GM11168 (cell line): ENCODE measurements around the gene MRPL45.

Experiments used
- in situ Hi-C: fragments of 300-500 bp; cut with MboI; formaldehyde crosslinking; loops from one replicate; pipeline ENCODE4 v1.12.0; 2022; ENCODE audit warnings: low sequenced_read_pairs; ENCODE audit not compliant: unreplicated experiment

Gene MRPL45

DNA sequence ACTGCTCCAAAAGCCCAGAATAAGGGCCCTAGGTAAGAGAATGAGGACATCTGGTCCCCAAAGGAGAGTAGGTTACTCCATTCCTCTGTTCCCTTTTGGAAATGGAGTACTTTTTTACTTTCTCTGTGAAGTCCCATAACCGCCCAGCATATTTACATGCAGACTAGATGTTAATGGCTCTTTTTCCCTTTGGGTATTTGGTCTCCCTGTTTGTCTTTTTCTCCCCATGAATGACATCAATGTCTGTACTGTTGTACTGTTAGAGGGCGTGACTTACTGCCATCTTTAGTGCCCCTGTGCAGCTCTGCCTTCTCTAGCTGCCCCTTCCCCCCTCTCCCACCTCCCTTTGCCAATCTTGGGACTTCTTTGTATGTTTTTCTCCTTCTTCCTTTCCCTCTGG is 27.8 kb downstream of the MRPL45 start:
- in situ Hi-C loops: loop anchor here (25.0 kb wide), 1 partner anchor 163 kb away; no protein-coding TSS in a partner anchor

DNA sequence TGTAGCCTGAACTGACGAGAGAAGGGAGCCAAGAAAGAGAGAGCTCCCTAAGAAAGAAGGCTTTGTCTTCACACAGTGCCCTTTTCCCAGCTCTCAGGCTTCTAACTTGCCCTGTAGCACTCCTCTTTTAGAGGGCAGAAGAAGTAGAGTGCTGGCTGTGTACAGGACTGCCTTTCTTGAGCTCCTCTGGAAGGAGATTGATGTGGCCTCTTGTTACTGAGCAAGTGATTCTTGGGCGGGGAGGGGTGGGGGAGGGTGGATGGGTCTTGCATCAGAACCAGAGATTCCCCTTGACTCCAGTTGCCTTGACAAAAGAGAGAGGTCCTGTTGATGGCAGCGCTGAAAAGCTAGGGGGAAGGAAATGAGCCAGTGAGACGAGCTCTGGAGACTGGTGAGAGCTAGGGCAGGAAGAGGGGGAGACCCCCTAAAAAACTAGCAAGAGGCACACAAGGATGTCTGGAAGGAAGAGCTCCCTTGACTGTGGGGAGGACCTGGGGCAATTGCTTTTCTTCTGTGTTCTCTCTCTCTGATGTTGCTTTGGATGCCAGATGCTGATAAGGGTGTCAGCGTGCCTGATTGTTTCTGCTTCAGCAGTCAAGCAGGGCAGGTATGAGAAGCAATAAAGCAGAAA is 28.4 kb downstream of the MRPL45 start:
- in situ Hi-C loops: loop anchor here (25.0 kb wide), 1 partner anchor 162 kb away; no protein-coding TSS in a partner anchor

DNA sequence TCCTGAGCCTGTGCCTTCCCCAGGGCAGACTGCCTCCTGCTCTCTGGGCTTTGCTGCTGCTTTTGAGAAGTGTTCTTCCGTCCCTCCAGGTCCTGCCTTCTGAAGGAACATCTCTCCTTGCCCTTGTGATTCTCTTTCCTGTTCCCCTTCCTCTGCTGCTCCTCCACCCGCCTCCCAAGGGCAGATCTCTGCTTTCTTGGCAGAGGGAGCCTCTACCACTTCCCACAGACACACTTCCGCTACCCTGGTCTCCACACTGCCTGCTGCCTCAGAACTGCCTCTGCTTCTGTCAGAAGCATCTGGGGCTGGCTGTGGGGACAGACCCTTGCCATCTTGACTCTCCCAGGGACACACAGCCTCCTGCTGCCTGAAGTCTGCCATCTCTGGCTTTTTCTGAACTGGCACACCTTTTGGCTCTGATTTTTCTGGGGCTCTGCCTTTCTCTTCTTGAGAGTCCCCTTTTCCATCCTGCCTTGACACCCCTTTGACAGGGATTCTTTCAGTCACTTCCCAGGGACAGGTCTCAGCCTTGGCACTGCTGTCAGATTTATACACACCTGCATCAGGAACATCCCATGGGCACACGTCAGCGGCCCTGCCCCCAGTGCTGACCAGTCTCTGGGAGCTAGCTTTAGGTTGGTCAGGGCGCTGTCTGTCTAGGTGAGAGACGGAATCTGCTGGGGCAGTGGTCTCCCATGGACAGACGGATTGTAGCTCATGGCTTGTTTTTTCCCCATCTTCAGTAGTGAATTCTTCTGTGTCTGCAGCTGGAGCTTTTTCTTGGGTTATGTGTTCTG is 30.2 kb downstream of the MRPL45 start:
- in situ Hi-C loops: loop anchor here (25.0 kb wide), 1 partner anchor 160 kb away; no protein-coding TSS in a partner anchor

DNA sequence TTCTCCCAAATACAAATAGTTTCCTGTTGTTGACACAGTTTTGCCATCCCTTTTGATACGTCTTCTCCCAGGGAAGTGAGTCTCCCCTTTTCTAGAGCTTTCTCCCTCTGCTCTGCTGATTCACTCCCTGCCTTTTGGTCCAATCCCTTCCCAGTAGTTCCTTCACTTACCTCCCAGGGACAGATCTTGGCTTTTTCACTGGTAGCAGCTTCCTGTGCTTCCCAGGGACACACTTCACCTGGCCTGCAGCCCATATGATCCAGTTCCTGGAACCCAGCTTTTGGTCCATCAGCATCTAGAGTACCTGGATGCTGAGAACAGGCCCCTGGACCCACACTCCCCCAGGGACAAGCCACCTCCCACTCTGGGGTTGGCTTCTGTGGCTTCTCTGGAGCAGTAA is 31.0 kb downstream of the MRPL45 start:
- in situ Hi-C loops: loop anchor here (25.0 kb wide), 1 partner anchor 159 kb away; no protein-coding TSS in a partner anchor

DNA sequence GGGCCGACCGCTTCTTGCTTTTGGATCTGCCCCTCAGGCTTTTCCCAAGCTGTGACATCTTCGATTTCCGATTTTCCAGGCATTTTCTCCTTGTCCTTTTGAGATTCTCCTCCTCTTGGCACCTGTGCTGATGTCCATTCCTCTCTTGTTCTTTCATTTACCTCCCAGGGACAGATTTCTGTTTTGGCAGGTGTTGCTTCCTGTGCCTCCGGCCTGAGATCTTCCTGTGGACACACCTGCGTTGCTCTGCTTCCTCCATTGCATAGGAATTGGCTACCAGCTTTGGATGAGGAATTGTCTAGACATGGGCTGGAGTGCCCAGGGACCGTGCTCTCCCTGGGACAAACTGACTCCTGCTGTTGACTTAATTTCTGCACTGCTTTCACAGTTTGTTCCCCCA is 31.7 kb downstream of the MRPL45 start:
- in situ Hi-C loops: loop anchor here (25.0 kb wide), 1 partner anchor 159 kb away; no protein-coding TSS in a partner anchor

DNA sequence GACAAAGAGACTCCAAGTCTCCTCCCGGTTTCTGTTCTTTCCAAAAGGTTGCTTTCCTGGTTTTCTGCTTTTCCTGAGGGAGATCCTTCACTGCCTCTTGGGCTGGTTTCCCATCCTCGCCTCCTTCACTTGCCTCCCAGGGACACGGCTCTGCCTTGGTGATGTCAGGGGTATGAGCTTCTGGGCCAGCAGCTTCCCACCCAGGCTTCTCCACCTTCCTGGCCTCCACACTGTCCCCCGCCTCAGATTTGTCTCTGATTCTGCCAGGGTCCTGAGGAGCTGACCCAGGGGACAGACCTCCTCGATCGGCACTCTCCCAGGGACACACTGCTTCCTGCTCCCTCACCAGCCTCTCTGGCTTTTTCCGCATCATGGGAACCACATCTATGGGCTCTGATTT is 32.3 kb downstream of the MRPL45 start:
- in situ Hi-C loops: loop anchor here (25.0 kb wide), 1 partner anchor 158 kb away; no protein-coding TSS in a partner anchor

DNA sequence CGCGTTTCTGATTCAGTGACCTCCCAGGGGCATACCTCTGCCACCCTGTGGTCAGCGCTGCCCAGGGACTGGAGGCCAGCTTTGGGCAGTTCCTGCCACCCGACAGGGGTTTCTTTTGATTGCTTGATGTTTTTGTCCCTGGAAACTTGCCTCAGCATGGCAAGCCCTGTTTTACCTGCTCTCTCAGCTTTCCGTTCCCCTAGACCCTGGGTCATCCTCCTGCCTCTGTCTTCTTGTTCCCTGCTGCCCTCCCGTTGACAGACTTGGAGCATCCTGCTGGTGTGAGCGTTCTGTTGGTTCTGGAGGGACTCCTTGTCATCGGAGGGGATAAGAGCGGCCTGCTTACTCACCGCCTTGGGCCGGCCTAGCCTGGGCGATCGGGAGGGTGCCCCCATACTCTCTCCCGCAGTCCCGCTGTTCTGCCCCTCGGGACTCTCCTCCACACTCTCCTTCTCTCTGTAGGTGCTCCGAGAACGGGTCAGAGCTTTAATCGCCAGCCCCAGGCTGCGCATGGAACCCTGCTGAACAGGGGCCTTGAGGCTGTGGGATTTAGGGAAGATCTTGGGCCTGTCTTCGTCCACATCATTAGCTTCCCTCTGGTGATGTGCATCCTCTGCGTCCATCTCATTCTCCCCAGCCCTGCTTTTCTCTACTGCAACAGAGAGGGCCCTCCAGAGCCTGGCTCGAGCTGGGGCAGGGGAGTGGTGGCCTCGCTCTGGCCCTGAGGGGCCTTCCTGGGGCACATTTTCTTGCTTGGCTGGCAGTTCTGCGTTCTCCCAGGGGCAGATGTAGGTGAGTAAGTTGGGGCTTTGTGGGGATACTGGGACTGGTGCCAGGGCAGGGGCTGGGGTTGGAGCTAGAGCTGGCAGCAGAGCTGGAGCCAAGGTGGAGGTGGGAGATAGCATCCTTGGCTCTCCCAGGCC is 33.1 kb downstream of the MRPL45 start:
- in situ Hi-C loops: loop anchor here (25.0 kb wide), 1 partner anchor 157 kb away; no protein-coding TSS in a partner anchor

DNA sequence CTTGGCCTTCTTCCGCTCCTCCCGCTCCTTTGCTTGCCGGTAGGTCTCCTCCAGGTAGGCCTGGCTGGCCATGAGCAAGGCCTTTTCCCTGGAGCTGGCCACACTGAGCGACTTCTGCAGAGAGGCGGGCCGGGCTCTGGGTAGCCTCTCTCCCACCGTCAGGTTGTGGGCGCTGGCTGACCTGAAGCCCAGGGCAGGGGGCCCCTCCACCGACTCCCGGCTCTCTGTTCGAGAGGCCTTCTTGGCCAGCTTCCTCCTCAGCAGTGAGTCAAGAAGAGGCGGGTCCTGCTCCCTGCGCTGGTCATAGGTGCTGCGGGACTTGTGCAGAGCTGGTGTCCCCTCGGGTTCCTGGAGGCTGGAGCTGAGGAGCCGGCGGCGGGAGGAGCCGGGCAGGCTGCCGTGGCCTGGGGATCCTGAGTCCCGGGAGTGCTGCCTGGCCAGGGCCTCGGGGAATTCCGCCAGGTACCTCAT is 34.0 kb downstream of the MRPL45 start:
- in situ Hi-C loops: loop anchor here (25.0 kb wide), 1 partner anchor 156 kb away; no protein-coding TSS in a partner anchor

DNA sequence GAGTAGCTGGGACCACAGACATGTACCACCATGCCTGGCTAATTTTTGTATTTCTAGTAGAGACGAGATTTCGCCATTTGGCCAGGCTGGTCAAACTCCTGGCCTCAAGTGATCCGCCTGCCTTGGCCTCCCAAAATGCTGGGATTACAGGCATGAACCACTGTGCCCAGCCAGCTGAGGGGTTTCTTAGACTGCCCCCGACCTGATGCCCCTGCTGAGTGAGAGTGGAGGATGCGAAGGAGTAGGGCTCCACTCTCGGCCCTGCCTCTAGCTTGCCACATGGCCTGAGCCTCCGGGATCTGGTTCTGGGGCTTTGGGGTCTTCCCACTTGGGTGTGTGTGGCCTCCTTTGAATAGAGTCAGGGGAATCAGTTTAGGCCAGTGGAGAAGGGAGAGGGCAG is 35.8 kb downstream of the MRPL45 start:
- in situ Hi-C loops: loop anchor here (25.0 kb wide), 1 partner anchor 155 kb away; no protein-coding TSS in a partner anchor

DNA sequence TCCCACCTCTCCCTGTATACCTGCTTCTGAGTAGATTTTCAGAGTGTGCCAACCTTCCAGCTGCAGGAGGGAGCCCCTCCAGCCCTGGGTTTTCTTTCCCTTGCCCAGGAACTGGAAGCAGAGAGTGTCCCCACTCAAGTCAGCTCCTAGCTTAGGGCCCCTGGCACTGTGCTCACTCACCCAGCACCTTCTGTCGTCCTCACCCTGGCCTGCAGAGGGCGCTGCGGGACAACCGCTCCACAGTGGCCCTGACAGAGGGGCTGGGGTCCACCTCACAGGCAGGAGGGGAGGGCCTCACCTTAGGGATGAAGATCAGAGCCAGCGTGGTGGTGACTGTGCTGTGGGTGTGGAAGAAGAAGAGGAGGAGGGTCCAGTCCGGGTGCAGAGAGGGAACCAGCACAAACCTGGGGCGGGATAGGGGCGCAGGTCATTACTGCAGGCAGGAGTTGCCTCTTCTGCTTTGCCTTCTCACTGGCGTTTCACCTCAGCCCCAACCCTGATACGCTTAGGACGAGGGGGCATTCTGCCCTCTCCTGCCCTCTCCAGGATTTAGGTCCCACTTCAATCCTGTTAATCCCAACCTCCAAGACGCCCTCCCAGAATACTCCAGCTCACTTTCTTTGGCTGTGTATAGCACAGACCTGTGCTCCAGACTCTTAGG is 36.8 kb downstream of the MRPL45 start:
- in situ Hi-C loops: loop anchor here (25.0 kb wide), 1 partner anchor 154 kb away; no protein-coding TSS in a partner anchor

DNA sequence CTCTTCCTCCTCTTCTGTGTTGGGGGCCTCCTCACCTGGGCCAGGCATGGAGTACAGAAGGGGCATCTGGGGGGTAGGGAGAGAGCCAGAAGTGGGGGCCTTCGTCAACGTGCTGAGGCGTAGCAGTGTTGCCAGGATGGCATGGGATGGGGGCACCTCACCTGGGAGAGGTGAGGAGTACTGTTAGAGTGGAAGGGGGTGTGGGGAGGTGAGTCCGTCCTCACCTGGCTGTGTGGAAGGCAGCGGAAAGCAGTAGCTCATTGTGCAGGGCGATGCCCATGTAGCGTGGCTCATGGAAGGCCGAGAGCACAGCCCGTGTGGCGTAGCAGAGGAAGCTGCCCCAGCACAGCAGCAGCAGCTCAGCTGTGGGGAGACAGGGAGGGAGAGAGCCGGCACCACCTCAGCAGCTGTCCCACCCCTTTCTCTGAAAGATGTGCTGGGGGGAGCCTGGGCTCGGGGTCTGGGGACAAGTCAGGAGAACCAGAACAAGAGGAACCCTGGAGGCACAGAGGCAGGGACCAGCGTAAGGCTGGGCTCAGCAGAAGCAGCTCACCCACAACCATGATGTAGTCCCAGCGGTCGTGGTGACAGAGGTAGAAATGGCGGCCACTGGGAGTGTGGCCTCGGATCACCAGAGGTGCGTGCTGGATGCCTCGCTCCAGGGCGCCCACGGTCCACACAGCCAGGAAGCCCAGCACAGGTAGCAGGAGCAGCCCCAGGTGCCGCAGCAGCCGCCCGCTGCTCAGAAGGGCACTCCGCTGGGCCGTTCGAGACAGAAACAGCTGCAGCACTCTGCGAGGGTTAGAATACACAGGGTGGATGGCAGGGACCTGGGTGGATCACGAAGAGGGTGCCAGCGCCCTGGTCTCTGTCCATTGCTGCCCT is 37.8 kb downstream of the MRPL45 start:
- in situ Hi-C loops: loop anchor here (25.0 kb wide), 1 partner anchor 153 kb away; no protein-coding TSS in a partner anchor

DNA sequence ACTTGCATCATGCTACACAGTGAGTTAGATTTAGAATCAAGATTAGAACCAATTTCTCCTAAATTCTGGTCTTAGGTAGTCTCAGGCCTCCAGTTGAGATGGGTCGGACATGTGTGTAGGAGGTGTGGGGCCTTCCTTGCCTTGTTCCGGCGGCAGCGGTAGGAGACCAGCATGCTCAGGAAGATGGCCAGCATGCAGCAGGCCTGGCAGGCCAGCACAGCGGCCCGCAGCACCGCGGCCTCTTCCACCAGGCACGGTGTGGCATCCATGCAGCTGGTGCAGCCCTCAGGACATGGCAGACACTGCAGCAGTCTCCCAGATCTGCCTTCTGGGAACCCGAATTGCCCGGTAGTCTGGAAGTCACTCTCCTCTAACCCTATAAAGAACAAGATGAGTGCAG is 39.9 kb downstream of the MRPL45 start:
- in situ Hi-C loops: loop anchor here (25.0 kb wide), 1 partner anchor 150 kb away; no protein-coding TSS in a partner anchor

DNA sequence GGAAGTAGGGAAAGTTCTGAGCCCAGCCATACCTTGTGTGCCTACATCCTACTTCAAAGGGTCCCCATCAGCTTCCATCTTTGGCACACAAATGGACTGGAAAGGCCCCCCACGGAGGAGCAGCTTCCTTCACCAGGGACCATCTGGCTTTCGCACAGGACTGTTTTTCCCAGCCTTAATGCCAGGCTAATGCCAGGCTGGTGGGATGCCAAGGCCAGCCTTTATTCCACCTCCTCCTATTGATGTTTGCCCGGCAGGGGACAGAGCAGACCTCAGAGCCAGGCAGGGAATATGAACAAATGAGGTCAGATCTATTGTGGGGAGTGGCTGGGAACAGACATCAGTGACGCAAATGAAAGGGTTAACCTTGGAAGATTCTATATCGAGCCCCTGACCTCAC is 41.1 kb downstream of the MRPL45 start:
- in situ Hi-C loops: loop anchor here (25.0 kb wide), 1 partner anchor 149 kb away; no protein-coding TSS in a partner anchor

DNA sequence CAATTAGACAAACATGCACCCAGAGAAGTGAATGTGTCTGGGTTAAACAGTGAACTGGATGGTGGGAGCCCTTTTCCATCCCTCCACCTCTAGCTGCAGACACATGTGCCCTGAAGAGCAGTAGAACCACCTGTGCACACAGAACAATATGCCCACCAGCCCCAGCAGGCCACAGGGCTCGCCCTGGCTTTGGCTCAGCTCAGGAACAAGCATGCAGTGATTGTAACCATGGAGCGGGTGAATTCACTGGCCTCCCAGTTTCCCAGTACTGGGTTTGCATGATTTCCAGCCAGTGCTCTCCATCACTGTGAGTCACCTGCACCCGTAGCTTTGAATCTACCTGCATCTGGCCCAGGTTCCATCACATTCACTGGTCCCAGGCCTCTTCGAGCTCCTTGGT is 41.6 kb downstream of the MRPL45 start:
- in situ Hi-C loops: loop anchor here (25.0 kb wide), 1 partner anchor 149 kb away; no protein-coding TSS in a partner anchor

DNA sequence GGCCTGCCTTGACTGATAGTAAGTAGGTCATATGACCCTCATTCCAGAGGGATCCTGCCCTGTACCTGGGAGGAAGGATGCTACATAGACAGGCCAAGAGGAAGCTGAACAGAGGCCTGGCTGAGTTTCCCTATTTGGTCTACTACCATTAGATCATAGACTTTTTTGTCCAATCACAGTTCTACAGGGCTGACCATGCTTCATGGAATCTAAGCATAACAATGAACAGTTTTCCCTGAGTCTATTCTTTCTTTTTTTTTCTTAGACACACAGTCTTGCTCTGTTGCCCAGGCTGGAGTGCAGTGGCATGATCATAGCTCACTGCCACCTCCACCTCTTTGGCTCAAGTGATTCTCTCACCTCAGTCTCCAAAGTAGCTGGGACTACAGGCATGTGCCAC is 42.9 kb downstream of the MRPL45 start:
- in situ Hi-C loops: loop anchor here (25.0 kb wide), 1 partner anchor 147 kb away; no protein-coding TSS in a partner anchor

DNA sequence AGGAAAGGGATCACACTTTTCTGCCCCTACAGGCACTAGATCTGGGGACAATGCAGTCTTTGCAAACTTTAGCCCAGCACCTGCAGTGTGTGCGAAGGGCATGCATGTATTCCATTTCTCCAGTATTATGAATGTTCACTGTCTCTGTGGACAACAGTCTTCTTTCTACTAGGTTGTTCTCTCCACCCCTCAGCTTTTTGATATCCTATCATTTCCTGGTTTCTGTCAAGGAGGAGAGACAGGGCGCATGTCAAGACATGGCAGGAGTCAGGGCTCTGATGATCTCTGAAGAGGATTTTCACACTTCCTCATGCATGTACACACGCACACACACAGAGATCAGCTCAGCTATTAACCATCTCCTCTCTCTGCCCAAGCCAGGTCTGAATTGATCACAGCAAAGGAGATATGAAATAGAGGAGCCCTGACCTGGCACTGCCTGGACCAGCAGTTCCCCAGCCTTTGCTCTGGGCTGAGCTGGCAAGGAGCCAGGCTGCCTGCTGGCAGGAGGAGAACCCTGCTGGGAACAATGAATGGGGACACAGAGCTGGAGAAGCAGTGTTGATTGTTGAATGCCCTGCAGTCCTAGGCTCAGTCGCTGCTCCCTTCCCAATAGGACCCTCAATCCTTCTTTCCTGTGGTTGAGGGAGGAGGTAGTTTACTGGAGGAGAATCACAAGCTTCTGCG is 44.2 kb downstream of the MRPL45 start:
- in situ Hi-C loops: loop anchor here (25.0 kb wide), 1 partner anchor 146 kb away; no protein-coding TSS in a partner anchor

DNA sequence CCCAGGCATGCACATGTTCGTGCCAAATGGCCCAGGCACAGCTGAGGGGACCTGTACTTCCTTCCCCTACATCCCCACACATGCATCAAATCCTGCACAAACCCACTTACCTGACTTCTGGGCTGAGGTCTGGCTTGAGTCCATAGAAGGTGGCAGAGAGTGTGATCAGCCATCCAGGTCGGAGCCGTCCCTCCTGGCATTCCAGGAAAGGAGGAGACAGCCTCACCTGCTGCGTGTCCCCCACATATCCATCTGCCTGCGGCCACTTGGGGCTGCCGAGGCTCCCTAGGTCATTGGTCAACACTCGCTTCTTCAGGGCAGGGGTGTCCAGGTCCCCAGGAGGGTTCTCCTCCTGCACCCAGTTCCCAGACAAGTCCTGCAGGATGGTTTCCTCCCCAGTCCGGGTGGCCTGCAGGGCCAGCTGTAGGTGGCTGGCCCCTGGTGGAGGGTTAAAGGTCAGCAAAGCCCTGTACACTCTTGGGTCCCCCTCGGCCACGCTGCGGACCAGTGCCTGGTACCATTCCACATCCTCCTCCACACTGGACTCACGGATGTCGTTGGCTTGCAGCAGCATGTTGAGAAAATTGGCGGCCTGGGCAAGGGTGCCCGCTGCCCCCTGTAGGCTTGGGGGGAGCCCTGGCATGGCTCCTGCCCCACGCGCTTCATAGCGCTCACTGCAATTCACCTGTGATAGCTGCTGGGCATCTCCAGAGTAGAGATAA is 46.1 kb downstream of the MRPL45 start:
- in situ Hi-C loops: loop anchor here (25.0 kb wide), 1 partner anchor 144 kb away; no protein-coding TSS in a partner anchor
